Panc1 (cell line): ENCODE results near the gene IL21R. TPM values are rescaled to one million over a fixed set of nuclear protein-coding genes. Genes with fewer than 3 reads are reported as not detected.

Experiments used
- ATAC-seq: fragments of 200-7000 bp; cut with Tn5 transposase; 2 replicates; pipeline ENCODE4 v1.9.1; 2020; ENCODE audit warnings: mild to moderate bottlenecking, moderate library complexity
- BruUV-seq: library from RNA; stranded (reverse); fragments of 400-500 nt; replicated peaks from 2 replicates; lab custom pipeline; 2021; lab: Mats Ljungman, UMichigan
- CTCF ChIA-PET: fragments of 300-600 bp; sonication (Branson Sonifier 250); formaldehyde crosslinking; loops from one replicate; lab custom pipeline; 2022; ENCODE audit warnings: antibody characterized with exemption; lab: Charles Lee
- POLR2A ChIA-PET: fragments of 300-600 bp; sonication (Branson Sonifier 250); formaldehyde crosslinking; loops from one replicate; lab custom pipeline; 2022; ENCODE audit warnings: antibody characterized with exemption; lab: Charles Lee
- DNase-seq: peaks from one replicate; pipeline ENCODE4 v3.0.0-alpha.2; 2010; ENCODE audit warnings: low read depth, low spot score
- H3K27ac ChIP-seq: 2 replicates; pipeline ENCODE4 v1.5.1; 2011; ENCODE audit warnings: mild to moderate bottlenecking, low read length, inconsistent platforms
- H3K27me3 ChIP-seq: fragments of 200-500 bp; sonication (Bioruptor generic); 2 replicates; pipeline ENCODE4 v1.6.0; 2014; ENCODE audit warnings: low read length, inconsistent platforms; ENCODE audit not compliant: control insufficient read depth, insufficient read depth
- H3K36me3 ChIP-seq: fragments of 200-500 bp; sonication (Bioruptor generic); 2 replicates; pipeline ENCODE4 v1.5.1; 2014; ENCODE audit warnings: inconsistent platforms, mild to moderate bottlenecking, low read length, moderate library complexity; ENCODE audit not compliant: control insufficient read depth, insufficient read depth
- H3K4me1 ChIP-seq: 2 replicates; pipeline ENCODE4 v1.5.1; 2011; ENCODE audit warnings: inconsistent platforms, mild to moderate bottlenecking, low read length, moderate library complexity; ENCODE audit not compliant: control insufficient read depth, insufficient read depth
- H3K4me3 ChIP-seq, 2 experiments: 2 replicates each; pipeline ENCODE4 v1.5.1; 2011 to 2012; ENCODE audit warnings: low read depth in 2 of 2, low read length in 2 of 2, mild to moderate bottlenecking in 2 of 2, inconsistent platforms in 1 of 2, moderate library complexity in 1 of 2
- H3K9me3 ChIP-seq: fragments of 200-500 bp; sonication (Bioruptor generic); 2 replicates; pipeline ENCODE4 v1.5.1; 2014; ENCODE audit warnings: low read depth, mild to moderate bottlenecking, inconsistent platforms, low read length, moderate library complexity; ENCODE audit not compliant: control insufficient read depth, insufficient read depth
- CTCF ChIP-seq: fragments of 450-650 bp; IDR thresholded peaks from 2 replicates; pipeline ENCODE4 v1.5.1; 2017; ENCODE audit warnings: mild to moderate bottlenecking
- POLR2AphosphoS5 ChIP-seq: IDR thresholded peaks from 2 replicates; pipeline ENCODE4 v1.6.1; 2012; ENCODE audit warnings: mild to moderate bottlenecking, low read depth, low read length, moderate library complexity
- REST ChIP-seq, 2 experiments: IDR thresholded peaks; 2 replicates each; pipeline ENCODE4 v1.6.1; 2011 to 2012; ENCODE audit warnings: low read depth in 2 of 2, control low read depth in 1 of 2, low read length in 1 of 2, mild to moderate bottlenecking in 1 of 2, moderate library complexity in 1 of 2; ENCODE audit not compliant: insufficient read depth in 1 of 2
- SIN3A ChIP-seq: IDR thresholded peaks from 2 replicates; pipeline ENCODE4 v1.6.1; 2012; ENCODE audit warnings: low read depth, mild to moderate bottlenecking, low read length, moderate library complexity, borderline replicate concordance; ENCODE audit not compliant: insufficient read depth
- TCF7L2 ChIP-seq: IDR thresholded peaks from 2 replicates; pipeline ENCODE4 v1.6.1; 2011; ENCODE audit warnings: mild to moderate bottlenecking, low read depth, low read length, inconsistent platforms
- in situ Hi-C: cut with HindIII; loops from 2 replicates; pipeline ENCODE4 v1.10.0; 2016; ENCODE audit warnings: low sequenced_read_pairs, low pct_unique_long_range_greater_than_20kb
- intact Hi-C: fragments of 100-400 bp; cut with micrococcal nuclease; formaldehyde crosslinking; loops from one replicate; pipeline ENCODE4 v1.10.0; 2022; ENCODE audit not compliant: unreplicated experiment
- total RNA-seq: library from RNA; stranded (reverse); gene quantifications from one replicate; pipeline ENCODE4 v1.2.1, GENCODE V29; 2021; ENCODE audit not compliant: unreplicated experiment

Gene IL21R
- total RNA-seq, 1 experiment from 2014 or later, result 0.10 TPM

GRCh38 chr16:27366687-27367460 lies 35.1 kb upstream of the IL21R start:
- H3K9me3 ChIP-seq, result no peaks in the 10 kb centered on the region
- BruUV-seq, result no TSS peak
- H3K4me1 ChIP-seq, result peaks cover 5% of the 10 kb centered on the region; the same call in 1 of the 2 replicates
- DNase-seq (no peak), ATAC-seq (no peak)
- H3K36me3 ChIP-seq, result no peaks in the 10 kb centered on the region
- H3K27ac ChIP-seq, result no peak overlapping the region
- H3K27me3 ChIP-seq, result no peaks in the 10 kb centered on the region
- intact Hi-C loops, result no loop called here
- TF ChIP-seq REST (IDR thresholded peaks at IDR 0.05; ENCODE audit: insufficient read depth in 1 of 2, low read depth in 2 of 2, low read length in 1 of 2), result no peak
- no peak for TF ChIP-seq TCF7L2
- no peak for TF ChIP-seq SIN3A
- no peak for TF ChIP-seq POLR2AphosphoS5
- no peak for TF ChIP-seq CTCF
- no peak overlapping the region for H3K4me3 ChIP-seq
- POLR2A ChIA-PET, result no interaction called here
- in situ Hi-C loops, result no loop called here
- CTCF ChIA-PET, result interaction anchor here (0.6 to 1.9 kb wide), 5 partner anchors 92 to 188 kb away, joined by 5 to 25 read pairs (median 7); no protein-coding TSS in a partner anchor

- no TSS peak for BruUV-seq
- in situ Hi-C loops, result no loop called here
- ChIA-PET POLR2A (no interaction called here), CTCF (interaction anchor here (0.6 to 1.9 kb wide), 6 partner anchors 93 to 218 kb away, joined by 5 to 25 read pairs (median 6); no protein-coding TSS in a partner anchor)
- H3K9me3 ChIP-seq, result no peaks in the 10 kb centered on the region
- H3K4me1 ChIP-seq, result peaks cover 5% of the 10 kb centered on the region; the same call in 1 of the 2 replicates
- no peaks in the 10 kb centered on the region for H3K36me3 ChIP-seq
- ATAC-seq, result peak; percentile 90
- H3K4me3 ChIP-seq, result peak overlapping the region in 1 of 2 experiments; percentile 35; a peak in 2 of 4 replicates
- TF ChIP-seq POLR2AphosphoS5, result no peak
- TF ChIP-seq CTCF, result peak; percentile 93
- no peak overlapping the region; the same call in 1 of the 2 replicates for H3K27ac ChIP-seq
- no peaks in the 10 kb centered on the region for H3K27me3 ChIP-seq
- no peak for DNase-seq
- intact Hi-C loops, result loop anchor here (1.0 to 2.0 kb wide), 2 partner anchors 132 to 213 kb away; no protein-coding TSS in a partner anchor
Observed at GRCh38 chr16:27367461-27368357, 34.3 kb upstream of the IL21R start.
